Measurements from ENCODE around the gene ZSCAN9. TPM values are rescaled to one million over a fixed set of nuclear protein-coding genes. Genes with fewer than 3 reads are reported as not detected.

The ZSCAN9 gene
- total and polyA plus RNA-seq, 9 of the 15 experiments (the other 6 are each of a cell fraction or from before 2014, with no cell fraction given) = 18.8 to 48.9 (median 28.7) TPM

DNA sequence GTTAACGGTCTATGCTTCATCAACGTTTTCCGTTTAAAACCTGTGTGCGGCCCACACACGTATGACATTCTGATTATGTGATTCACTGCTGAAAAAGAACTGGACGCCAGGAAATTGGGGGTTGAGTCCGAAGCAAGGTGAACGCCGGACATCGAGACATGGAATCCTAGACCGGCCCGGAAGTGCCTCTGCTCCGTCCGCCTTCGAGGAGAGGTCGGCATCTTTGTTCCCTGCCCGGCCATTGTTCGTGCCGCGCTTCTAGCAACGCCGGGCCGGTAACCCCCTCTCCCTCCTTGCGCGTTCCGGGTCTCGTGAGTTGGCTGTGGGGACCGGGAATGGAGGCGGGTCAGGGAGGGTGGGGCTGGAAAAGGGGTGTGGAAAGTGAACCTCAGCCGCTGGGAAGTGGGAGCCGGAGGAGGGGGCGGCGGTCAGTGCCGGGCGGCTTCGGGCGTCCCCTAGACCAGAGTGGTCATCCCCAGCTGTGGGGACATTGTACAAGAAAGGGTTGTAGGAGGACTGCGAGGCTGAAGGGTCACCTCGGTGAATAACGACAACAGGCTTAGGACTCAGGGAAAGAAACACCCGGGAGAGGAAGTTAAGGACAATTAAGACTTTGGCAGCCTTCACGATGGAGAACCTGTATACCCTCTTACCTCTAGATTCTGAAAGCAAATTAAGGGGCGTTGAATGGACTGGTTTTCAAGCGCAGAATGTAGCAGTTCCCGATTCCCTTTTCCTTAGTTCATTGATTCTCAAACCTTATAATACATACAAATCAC is at the start of gene ZSCAN9 (continued):
- TF ChIP-seq, protein P1, sequence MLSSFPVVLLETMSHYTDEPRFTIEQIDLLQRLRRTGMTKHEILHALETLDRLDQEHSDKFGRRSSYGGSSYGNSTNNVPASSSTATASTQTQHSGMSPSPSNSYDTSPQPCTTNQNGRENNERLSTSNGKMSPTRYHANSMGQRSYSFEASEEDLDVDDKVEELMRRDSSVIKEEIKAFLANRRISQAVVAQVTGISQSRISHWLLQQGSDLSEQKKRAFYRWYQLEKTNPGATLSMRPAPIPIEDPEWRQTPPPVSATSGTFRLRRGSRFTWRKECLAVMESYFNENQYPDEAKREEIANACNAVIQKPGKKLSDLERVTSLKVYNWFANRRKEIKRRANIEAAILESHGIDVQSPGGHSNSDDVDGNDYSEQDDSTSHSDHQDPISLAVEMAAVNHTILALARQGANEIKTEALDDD (IDR thresholded peaks at IDR 0.05) = no peak
- TF ChIP-seq CREBBP (IDR thresholded peaks at IDR 0.05; ENCODE audit: low read depth, low read length) (no peak), SREBF1 (IDR thresholded peaks at IDR 0.05; ENCODE audit: borderline replicate concordance, low read depth, low read length) (peak; percentile 52; the same call in 1 of the 2 replicates), ATF7 (IDR thresholded peaks at IDR 0.05) (peak; percentile 81), FOXK2 (conservative IDR thresholded peaks at IDR 0.05 in 1 of 2, IDR thresholded peaks at IDR 0.05 in 1 of 2; ENCODE audit: low read depth in 2 of 2) (peak; percentile 39 to 81), NFRKB (IDR thresholded peaks at IDR 0.05; ENCODE audit: low read depth) (peak; percentile 99), KLF6 (CRISPR knock-in tag; IDR thresholded peaks at IDR 0.05; ENCODE audit: borderline replicate concordance) (0 out of 2 replicates have a peak, but pooled peaks have one; percentile 34), ZBTB8A (IDR thresholded peaks at IDR 0.05; ENCODE audit: partially characterized antibody) (no peak), HNRNPUL1 (IDR thresholded peaks at IDR 0.05; ENCODE audit: low read length) (no peak), TCFL5 (CRISPR knock-in tag; conservative IDR thresholded peaks at IDR 0.05) (no peak), ZNF707 (CRISPR knock-in tag; conservative IDR thresholded peaks at IDR 0.05) (no peak), RNF2 (IDR thresholded peaks at IDR 0.05) (peak; percentile 93), RAD21 (CRISPR knock-in tag; conservative IDR thresholded peaks at IDR 0.05 in 1 of 2, IDR thresholded peaks at IDR 0.05 in 1 of 2) (peak; percentile 21 to 29; a peak in 3 of 4 replicates), ERF (CRISPR knock-in tag; IDR thresholded peaks at IDR 0.05) (no peak)
- TF ChIP-seq, protein P2, sequence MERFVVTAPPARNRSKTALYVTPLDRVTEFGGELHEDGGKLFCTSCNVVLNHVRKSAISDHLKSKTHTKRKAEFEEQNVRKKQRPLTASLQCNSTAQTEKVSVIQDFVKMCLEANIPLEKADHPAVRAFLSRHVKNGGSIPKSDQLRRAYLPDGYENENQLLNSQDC (CRISPR knock-in tag; IDR thresholded peaks at IDR 0.05) = peak; percentile 67; the same call in 1 of the 2 replicates
- TF ChIP-seq, protein P3, sequence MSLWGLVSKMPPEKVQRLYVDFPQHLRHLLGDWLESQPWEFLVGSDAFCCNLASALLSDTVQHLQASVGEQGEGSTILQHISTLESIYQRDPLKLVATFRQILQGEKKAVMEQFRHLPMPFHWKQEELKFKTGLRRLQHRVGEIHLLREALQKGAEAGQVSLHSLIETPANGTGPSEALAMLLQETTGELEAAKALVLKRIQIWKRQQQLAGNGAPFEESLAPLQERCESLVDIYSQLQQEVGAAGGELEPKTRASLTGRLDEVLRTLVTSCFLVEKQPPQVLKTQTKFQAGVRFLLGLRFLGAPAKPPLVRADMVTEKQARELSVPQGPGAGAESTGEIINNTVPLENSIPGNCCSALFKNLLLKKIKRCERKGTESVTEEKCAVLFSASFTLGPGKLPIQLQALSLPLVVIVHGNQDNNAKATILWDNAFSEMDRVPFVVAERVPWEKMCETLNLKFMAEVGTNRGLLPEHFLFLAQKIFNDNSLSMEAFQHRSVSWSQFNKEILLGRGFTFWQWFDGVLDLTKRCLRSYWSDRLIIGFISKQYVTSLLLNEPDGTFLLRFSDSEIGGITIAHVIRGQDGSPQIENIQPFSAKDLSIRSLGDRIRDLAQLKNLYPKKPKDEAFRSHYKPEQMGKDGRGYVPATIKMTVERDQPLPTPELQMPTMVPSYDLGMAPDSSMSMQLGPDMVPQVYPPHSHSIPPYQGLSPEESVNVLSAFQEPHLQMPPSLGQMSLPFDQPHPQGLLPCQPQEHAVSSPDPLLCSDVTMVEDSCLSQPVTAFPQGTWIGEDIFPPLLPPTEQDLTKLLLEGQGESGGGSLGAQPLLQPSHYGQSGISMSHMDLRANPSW (CRISPR knock-in tag; IDR thresholded peaks at IDR 0.05) = peak; percentile 93
- TF ChIP-seq, protein P4, sequence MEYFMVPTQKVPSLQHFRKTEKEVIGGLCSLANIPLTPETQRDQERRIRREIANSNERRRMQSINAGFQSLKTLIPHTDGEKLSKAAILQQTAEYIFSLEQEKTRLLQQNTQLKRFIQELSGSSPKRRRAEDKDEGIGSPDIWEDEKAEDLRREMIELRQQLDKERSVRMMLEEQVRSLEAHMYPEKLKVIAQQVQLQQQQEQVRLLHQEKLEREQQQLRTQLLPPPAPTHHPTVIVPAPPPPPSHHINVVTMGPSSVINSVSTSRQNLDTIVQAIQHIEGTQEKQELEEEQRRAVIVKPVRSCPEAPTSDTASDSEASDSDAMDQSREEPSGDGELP (CRISPR knock-in tag; IDR thresholded peaks at IDR 0.05; ENCODE audit: borderline replicate concordance) = peak; percentile 91
- TF ChIP-seq, protein P5, sequence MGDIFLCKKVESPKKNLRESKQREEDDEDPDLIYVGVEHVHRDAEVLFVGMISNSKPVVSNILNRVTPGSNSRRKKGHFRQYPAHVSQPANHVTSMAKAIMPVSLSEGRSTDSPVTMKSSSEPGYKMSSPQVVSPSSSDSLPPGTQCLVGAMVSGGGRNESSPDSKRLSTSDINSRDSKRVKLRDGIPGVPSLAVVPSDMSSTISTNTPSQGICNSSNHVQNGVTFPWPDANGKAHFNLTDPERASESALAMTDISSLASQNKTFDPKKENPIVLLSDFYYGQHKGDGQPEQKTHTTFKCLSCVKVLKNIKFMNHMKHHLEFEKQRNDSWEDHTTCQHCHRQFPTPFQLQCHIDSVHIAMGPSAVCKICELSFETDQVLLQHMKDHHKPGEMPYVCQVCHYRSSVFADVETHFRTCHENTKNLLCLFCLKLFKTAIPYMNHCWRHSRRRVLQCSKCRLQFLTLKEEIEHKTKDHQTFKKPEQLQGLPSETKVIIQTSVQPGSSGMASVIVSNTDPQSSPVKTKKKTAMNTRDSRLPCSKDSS (IDR thresholded peaks at IDR 0.05; ENCODE audit: low read depth, partially characterized antibody) = no peak
- TF ChIP-seq, protein P6, sequence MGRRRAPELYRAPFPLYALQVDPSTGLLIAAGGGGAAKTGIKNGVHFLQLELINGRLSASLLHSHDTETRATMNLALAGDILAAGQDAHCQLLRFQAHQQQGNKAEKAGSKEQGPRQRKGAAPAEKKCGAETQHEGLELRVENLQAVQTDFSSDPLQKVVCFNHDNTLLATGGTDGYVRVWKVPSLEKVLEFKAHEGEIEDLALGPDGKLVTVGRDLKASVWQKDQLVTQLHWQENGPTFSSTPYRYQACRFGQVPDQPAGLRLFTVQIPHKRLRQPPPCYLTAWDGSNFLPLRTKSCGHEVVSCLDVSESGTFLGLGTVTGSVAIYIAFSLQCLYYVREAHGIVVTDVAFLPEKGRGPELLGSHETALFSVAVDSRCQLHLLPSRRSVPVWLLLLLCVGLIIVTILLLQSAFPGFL (CRISPR knock-in tag; IDR thresholded peaks at IDR 0.05) = no peak

Data from K562 (cell line).